ENCODE results near the gene CBFB.

DNA sequence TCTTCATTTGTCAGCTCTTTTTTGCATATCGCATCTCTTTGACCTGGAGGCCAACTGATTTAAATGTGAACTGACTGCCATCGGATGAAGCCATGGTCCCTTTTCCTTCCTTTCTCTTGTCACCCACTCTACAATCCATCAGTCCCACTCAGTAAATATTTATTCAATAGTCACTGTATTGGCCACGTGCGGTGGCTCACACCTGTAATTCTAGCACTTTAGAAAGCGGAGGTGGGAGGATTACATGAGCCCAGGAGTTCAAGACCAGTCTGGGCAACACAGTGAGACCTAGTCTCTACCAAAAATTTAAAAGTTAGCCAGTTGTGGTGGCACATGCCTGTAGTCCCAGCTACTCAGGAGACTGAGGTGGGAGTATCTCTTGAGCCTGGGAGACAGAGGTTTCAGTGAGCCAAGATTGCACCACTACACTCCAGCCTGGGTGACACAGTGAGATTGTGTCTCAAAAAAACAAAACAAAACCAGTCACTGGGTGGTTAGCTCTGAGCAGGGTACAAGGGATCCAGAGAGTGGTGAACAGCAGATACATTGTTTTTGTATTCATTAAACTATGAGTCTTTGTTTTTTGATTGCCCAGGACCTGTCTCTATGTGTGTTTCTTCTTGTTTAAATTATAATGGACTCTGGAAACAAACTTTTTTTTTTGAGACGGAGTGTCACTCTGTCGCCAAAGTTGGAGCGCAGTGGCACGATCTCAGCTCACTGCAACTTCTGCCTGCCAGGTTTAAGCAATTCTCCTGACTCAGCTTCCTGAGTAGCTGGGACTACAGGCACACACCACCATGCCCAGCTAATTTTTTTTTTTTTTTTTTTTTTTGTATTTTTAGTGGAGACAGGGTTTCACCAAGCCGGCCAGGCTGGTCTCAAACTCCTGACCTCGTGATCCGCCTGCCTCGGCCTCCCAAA is 87.7 kb downstream of the CBFB start:
- TF ChIP-seq, protein P1, sequence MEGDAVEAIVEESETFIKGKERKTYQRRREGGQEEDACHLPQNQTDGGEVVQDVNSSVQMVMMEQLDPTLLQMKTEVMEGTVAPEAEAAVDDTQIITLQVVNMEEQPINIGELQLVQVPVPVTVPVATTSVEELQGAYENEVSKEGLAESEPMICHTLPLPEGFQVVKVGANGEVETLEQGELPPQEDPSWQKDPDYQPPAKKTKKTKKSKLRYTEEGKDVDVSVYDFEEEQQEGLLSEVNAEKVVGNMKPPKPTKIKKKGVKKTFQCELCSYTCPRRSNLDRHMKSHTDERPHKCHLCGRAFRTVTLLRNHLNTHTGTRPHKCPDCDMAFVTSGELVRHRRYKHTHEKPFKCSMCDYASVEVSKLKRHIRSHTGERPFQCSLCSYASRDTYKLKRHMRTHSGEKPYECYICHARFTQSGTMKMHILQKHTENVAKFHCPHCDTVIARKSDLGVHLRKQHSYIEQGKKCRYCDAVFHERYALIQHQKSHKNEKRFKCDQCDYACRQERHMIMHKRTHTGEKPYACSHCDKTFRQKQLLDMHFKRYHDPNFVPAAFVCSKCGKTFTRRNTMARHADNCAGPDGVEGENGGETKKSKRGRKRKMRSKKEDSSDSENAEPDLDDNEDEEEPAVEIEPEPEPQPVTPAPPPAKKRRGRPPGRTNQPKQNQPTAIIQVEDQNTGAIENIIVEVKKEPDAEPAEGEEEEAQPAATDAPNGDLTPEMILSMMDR (conservative IDR thresholded peaks at IDR 0.05; ENCODE audit: low read depth, low read length), result no peak
- TF ChIP-seq NFE2L2 (IDR thresholded peaks at IDR 0.05; ENCODE audit: low read depth, low read length) (no peak), MXI1 (IDR thresholded peaks at IDR 0.05; ENCODE audit: borderline replicate concordance, low read depth, low read length) (no peak), RAD21 (IDR thresholded peaks at IDR 0.05; ENCODE audit: low read length) (no peak), POLR2A (IDR thresholded peaks at IDR 0.05; ENCODE audit: low read depth, low read length) (no peak), MAFK (IDR thresholded peaks at IDR 0.05; ENCODE audit: low read depth, low read length) (no peak), MAZ (IDR thresholded peaks at IDR 0.05; ENCODE audit: borderline replicate concordance, low read depth, low read length) (no peak)
- TF ChIP-seq, protein P2, sequence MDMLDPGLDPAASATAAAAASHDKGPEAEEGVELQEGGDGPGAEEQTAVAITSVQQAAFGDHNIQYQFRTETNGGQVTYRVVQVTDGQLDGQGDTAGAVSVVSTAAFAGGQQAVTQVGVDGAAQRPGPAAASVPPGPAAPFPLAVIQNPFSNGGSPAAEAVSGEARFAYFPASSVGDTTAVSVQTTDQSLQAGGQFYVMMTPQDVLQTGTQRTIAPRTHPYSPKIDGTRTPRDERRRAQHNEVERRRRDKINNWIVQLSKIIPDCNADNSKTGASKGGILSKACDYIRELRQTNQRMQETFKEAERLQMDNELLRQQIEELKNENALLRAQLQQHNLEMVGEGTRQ (IDR thresholded peaks at IDR 0.05; ENCODE audit: low read depth, low read length), result no peak

All from IMR-90 (cell line).